CD14-positive monocyte (primary cell): Measurements from ENCODE around the gene ZNF445. TPM values are rescaled to one million over a fixed set of nuclear protein-coding genes. Genes with fewer than 3 reads are reported as not detected.
A peak's percentile ranks its signal among the peaks of the same experiment; 100 is the strongest.
"Not testable (repeated sequence)": the region's sequence is repeated elsewhere in the genome, so short reads cannot be mapped to it uniquely, and the experiment has no call there.

Experiments used
- DNase-seq, 3 donors: peaks; one replicate each; pipeline ENCODE4 v3.0.0-alpha.2; 2011 to 2022
- H2AFZ ChIP-seq: 2 replicates; pipeline ENCODE4 v1.6.0; 2012; ENCODE audit warnings: mild to moderate bottlenecking, low read depth, low read length, inconsistent platforms; ENCODE audit not compliant: insufficient read depth, poor library complexity, severe bottlenecking
- H3K27ac ChIP-seq, 2 donors: 1 replicate in 1 of 2; 2 replicates in 1 of 2; pipeline ENCODE4 v1.5.1; 2012 to 2013; ENCODE audit warnings: low read length in 2 of 2, control low read depth in 1 of 2, inconsistent platforms in 1 of 2, low read depth in 1 of 2, mild to moderate bottlenecking in 1 of 2
- H3K27me3 ChIP-seq, 2 donors: one replicate each; pipeline versions ENCODE4 v1.6.0 to v1.6.1; 2011 to 2013; ENCODE audit warnings: low read length in 2 of 2; ENCODE audit not compliant: control insufficient read depth in 2 of 2, insufficient read depth in 2 of 2
- H3K36me3 ChIP-seq, 2 donors: replicated peaks in 1 of 2; 1 replicate in 1 of 2; 2 replicates in 1 of 2; pipeline versions ENCODE4 v1.5.1 to v1.6.1; 2012 to 2013; ENCODE audit warnings: low read length in 2 of 2, control low read depth in 1 of 2, inconsistent platforms in 1 of 2, mild to moderate bottlenecking in 1 of 2; ENCODE audit not compliant: insufficient read depth in 2 of 2, control insufficient read depth in 1 of 2
- H3K4me1 ChIP-seq, 2 donors: 1 replicate in 1 of 2; 2 replicates in 1 of 2; pipeline versions ENCODE4 v1.5.1 to v1.6.1; 2012 to 2013; ENCODE audit warnings: low read length in 2 of 2, control low read depth in 1 of 2, inconsistent platforms in 1 of 2, mild to moderate bottlenecking in 1 of 2, moderate library complexity in 1 of 2; ENCODE audit not compliant: insufficient read depth in 2 of 2, control insufficient read depth in 1 of 2
- H3K4me2 ChIP-seq: replicated peaks from 2 replicates; pipeline ENCODE3; 2012; ENCODE audit warnings: low read length, moderate library complexity, mild to moderate bottlenecking; ENCODE audit not compliant: poor library complexity, severe bottlenecking; ENCODE audit errors: extremely low read depth
- H3K4me3 ChIP-seq, 3 experiments: fragments of 200-600 bp in 1 of 3; sonication (generic) in 1 of 3; replicated peaks in 1 of 3; 1 replicate in 2 of 3; 2 replicates in 1 of 3; pipeline ENCODE4 v1.5.1; 2011 to 2013; ENCODE audit warnings: low read length in 3 of 3, mild to moderate bottlenecking in 3 of 3, control low read depth in 2 of 3, low read depth in 2 of 3, inconsistent platforms in 1 of 3, moderate library complexity in 1 of 3
- H3K79me2 ChIP-seq: 2 replicates; pipeline ENCODE4 v1.6.0; 2012; ENCODE audit warnings: mild to moderate bottlenecking, control low read depth, inconsistent platforms, low read length, moderate library complexity; ENCODE audit not compliant: insufficient read depth
- H3K9ac ChIP-seq: 2 replicates; pipeline ENCODE4 v1.6.0; 2017; ENCODE audit warnings: low read length, mild to moderate bottlenecking; ENCODE audit not compliant: insufficient read depth, poor library complexity, severe bottlenecking
- H3K9me3 ChIP-seq, 2 donors: replicated peaks in 1 of 2; 1 replicate in 1 of 2; 2 replicates in 1 of 2; pipeline versions ENCODE4 v1.5.1 to v1.6.1; 2012 to 2013; ENCODE audit warnings: low read length in 2 of 2, control low read depth in 1 of 2; ENCODE audit not compliant: control insufficient read depth in 1 of 2, insufficient read depth in 1 of 2
- H4K20me1 ChIP-seq: 2 replicates; pipeline ENCODE4 v1.6.0; 2012; ENCODE audit warnings: mild to moderate bottlenecking, low read length, control low read depth, moderate library complexity; ENCODE audit not compliant: insufficient read depth
- H3K27ac Mint-ChIP-seq, 7 donors: one replicate each; pipeline ENCODE4 v1.8.0; 2020; ENCODE audit warnings: mild to moderate bottlenecking in 7 of 7, mixed read lengths in 7 of 7, moderate library complexity in 6 of 7, inconsistent platforms in 2 of 7
- H3K27me3 Mint-ChIP-seq, 3 donors: one replicate each; pipeline ENCODE4 v1.8.0; 2021 to 2022; ENCODE audit warnings: low read depth in 3 of 3, mild to moderate bottlenecking in 3 of 3, mixed read lengths in 3 of 3, moderate library complexity in 3 of 3, inconsistent platforms in 1 of 3
- H3K36me3 Mint-ChIP-seq, 2 donors: one replicate each; pipeline ENCODE4 v1.8.0; 2020; ENCODE audit warnings: mixed read lengths in 2 of 2, inconsistent platforms in 1 of 2, mild to moderate bottlenecking in 1 of 2
- H3K4me1 Mint-ChIP-seq: one replicate; pipeline ENCODE4 v1.8.0; 2020; ENCODE audit warnings: mild to moderate bottlenecking, mixed read lengths
- H3K4me3 Mint-ChIP-seq, 2 donors: one replicate each; pipeline ENCODE4 v1.8.0; 2020; ENCODE audit warnings: mild to moderate bottlenecking in 2 of 2, mixed read lengths in 2 of 2, moderate library complexity in 1 of 2
- H3K9me3 Mint-ChIP-seq, 7 donors: one replicate each; pipeline ENCODE4 v1.8.0; 2020 to 2022; ENCODE audit warnings: mixed read lengths in 7 of 7, mild to moderate bottlenecking in 6 of 7, moderate library complexity in 6 of 7, inconsistent platforms in 2 of 7
- CTCF ChIP-seq: fragments of 200-600 bp; IDR thresholded peaks from one replicate; pipeline ENCODE4 v1.8.0; 2022; ENCODE audit warnings: antibody characterized with exemption, mild to moderate bottlenecking
- WGBS: methylation state at CpG from one replicate; pipeline ENCODE4 v1.1.5; 2013; ENCODE audit warnings: missing lambda C conversion rate; ENCODE audit not compliant: insufficient coverage; 5-methylcytosine and 5-hydroxymethylcytosine counted together
- intact Hi-C, 2 donors: fragments of 100-400 bp; cut with micrococcal nuclease; formaldehyde crosslinking; loops; one replicate each; pipeline versions ENCODE4 v1.15.0 to v1.15.1; 2023
- polyA plus RNA-seq, 3 donors: library from polyadenylated mRNA; depleted of rRNA in 1 of 3; unstranded in 2 of 3; stranded (reverse) in 1 of 3; fragments of 300-500 nt in 2 of 3; fragments of >200 nt in 1 of 3; fragmentation: Illumina TruSeq in 2 of 3; gene quantifications; 1 replicate in 2 of 3; 2 replicates in 1 of 3; pipeline ENCODE4 v1.2.3, GENCODE V29; 2012 to 2021

The ZNF445 gene
- polyA plus RNA-seq, 3 donors = 0.41 to 2.5 (median 1.1) TPM

- no peak overlapping the region for H2AFZ ChIP-seq
- intact Hi-C loops = no loop called here
- WGBS = 79% methylated on average over 11 of the region's 11 CpGs
- no peaks in the 10 kb centered on the region for H3K36me3 ChIP-seq
- H3K27ac ChIP-seq = no peak overlapping the region
- no peak for TF ChIP-seq CTCF
- no peaks in the 10 kb centered on the region for H3K27me3 ChIP-seq
- Mint-ChIP-seq H3K4me1 (peaks cover 2% of the 10 kb centered on the region), H3K27me3 (peaks cover 0 to 6% (median 0%) of the 10 kb centered on the region in 3 donors), H3K27ac (peak overlapping the region in 1 of 7 donors; percentile 0), H3K36me3 (peaks cover 4 to 12% of the 10 kb centered on the region in 2 donors), H3K4me3 (no peak overlapping the region), H3K9me3 (peaks cover 0 to 9% (median 3%) of the 10 kb centered on the region in 7 donors)
- no peaks in the 10 kb centered on the region for H3K79me2 ChIP-seq
- no peak for DNase-seq
- no peaks in the 10 kb centered on the region for H4K20me1 ChIP-seq
- H3K4me3 ChIP-seq = no peak overlapping the region
- no peak overlapping the region for H3K4me2 ChIP-seq
- H3K9ac ChIP-seq = no peak overlapping the region
- no peaks in the 10 kb centered on the region for H3K4me1 ChIP-seq
- H3K9me3 ChIP-seq = no peaks in the 10 kb centered on the region
Observed at GRCh38 chr3:44419116-44419922, 58.2 kb downstream of the ZNF445 start.

- no peak overlapping the region for H3K27ac Mint-ChIP-seq
- intact Hi-C loops = no loop called here
- peaks cover under 1% of the 10 kb centered on the region for H3K4me1 Mint-ChIP-seq
- 100% methylated on average over 1 of the region's 2 CpGs for WGBS
- Histone ChIP-seq H3K9me3 (no peaks in the 10 kb centered on the region), H3K79me2 (no peaks in the 10 kb centered on the region), H3K36me3 (no peaks in the 10 kb centered on the region), H4K20me1 (no peaks in the 10 kb centered on the region), H2AFZ (no peak overlapping the region), H3K27ac (no peak overlapping the region), H3K4me3 (no peak overlapping the region), H3K4me1 (no peaks in the 10 kb centered on the region), H3K27me3 (no peaks in the 10 kb centered on the region), H3K9ac (no peak overlapping the region), H3K4me2 (no peak overlapping the region)
- peaks cover 0 to 9% (median 3%) of the 10 kb centered on the region in 7 donors for H3K9me3 Mint-ChIP-seq
- H3K27me3 Mint-ChIP-seq = peaks cover 0 to 5% (median 0%) of the 10 kb centered on the region in 3 donors
- H3K4me3 Mint-ChIP-seq = no peak overlapping the region
- no peak for DNase-seq
- peaks cover 4 to 9% of the 10 kb centered on the region in 2 donors for H3K36me3 Mint-ChIP-seq
- peak; percentile 20 for TF ChIP-seq CTCF
Observed at GRCh38 chr3:44418549-44418948, 58.9 kb downstream of the ZNF445 start.

- H3K9ac ChIP-seq, H4K20me1 ChIP-seq, H3K9me3 ChIP-seq, H3K4me2 ChIP-seq, DNase-seq, H3K9me3 Mint-ChIP-seq, H2AFZ ChIP-seq, H3K27ac ChIP-seq, intact Hi-C loops, H3K4me3 Mint-ChIP-seq, H3K4me3 ChIP-seq, H3K27ac Mint-ChIP-seq, H3K36me3 Mint-ChIP-seq, H3K4me1 Mint-ChIP-seq, H3K27me3 Mint-ChIP-seq, H3K4me1 ChIP-seq, H3K79me2 ChIP-seq, H3K36me3 ChIP-seq, H3K27me3 ChIP-seq: not testable (repeated sequence)
- no CpG with 5 or more reads among the region's 4 CpGs for WGBS
Observed at GRCh38 chr3:44418118-44418517, 59.4 kb downstream of the ZNF445 start.
